Heart right ventricle (tissue), 16 donors: ENCODE results near the gene SP4. TPM values are rescaled to one million over a fixed set of nuclear protein-coding genes. Genes with fewer than 3 reads are reported as not detected.

Source experiments
- ATAC-seq, 8 donors: fragments of 200-7000 bp; cut with Tn5 transposase; one replicate each; pipeline ENCODE4 v1.9.1; 2020; ENCODE audit warnings: mild to moderate bottlenecking in 8 of 8, moderate library complexity in 8 of 8, moderate number of reproducible peaks in 1 of 8
- DNase-seq, 2 donors: peaks; one replicate each; pipeline ENCODE4 v3.0.0-alpha.2; 2020
- H3K27ac ChIP-seq, 10 donors: fragments of 200-600 bp; sonication (generic) in 2 of 10; one replicate each; pipeline versions ENCODE4 v1.5.0 to v1.8.0; 2020 to 2022; ENCODE audit warnings: mild to moderate bottlenecking in 3 of 10
- H3K27me3 ChIP-seq, 7 donors: fragments of 200-600 bp; one replicate each; pipeline ENCODE4 v1.8.0; 2021 to 2022; ENCODE audit warnings: mild to moderate bottlenecking in 2 of 7
- H3K36me3 ChIP-seq, 9 donors: fragments of 200-600 bp; sonication (generic) in 1 of 9; one replicate each; pipeline versions ENCODE4 v1.5.0 to v1.8.0; 2020 to 2022; ENCODE audit warnings: mild to moderate bottlenecking in 2 of 9
- H3K4me1 ChIP-seq, 9 donors: fragments of 200-600 bp; sonication (generic) in 1 of 9; one replicate each; pipeline versions ENCODE4 v1.5.0 to v1.8.0; 2020 to 2022; ENCODE audit warnings: mild to moderate bottlenecking in 4 of 9
- H3K4me3 ChIP-seq, 10 donors: fragments of 200-600 bp; sonication (generic) in 2 of 10; one replicate each; pipeline versions ENCODE4 v1.5.0 to v1.8.0; 2020 to 2022; ENCODE audit warnings: mild to moderate bottlenecking in 7 of 10, moderate library complexity in 2 of 10
- H3K9me3 ChIP-seq, 11 donors: fragments of 200-600 bp in 10 of 11; sonication (generic) in 2 of 11; one replicate each; pipeline versions ENCODE4 v1.5.0 to v1.8.0; 2013 to 2022; ENCODE audit warnings: mild to moderate bottlenecking in 2 of 11, control low read depth in 1 of 11, moderate library complexity in 1 of 11
- CTCF ChIP-seq, 9 donors: fragments of 200-600 bp; sonication (generic) in 2 of 9; IDR thresholded peaks; one replicate each; pipeline versions ENCODE4 v1.5.0 to v1.8.0; 2021 to 2022; ENCODE audit warnings: antibody characterized with exemption in 9 of 9, mild to moderate bottlenecking in 5 of 9, moderate library complexity in 1 of 9
- WGBS, 2 donors: extraction: QIAGEN DNeasy Blood & Tissue Kit; methylation state at CpG; one replicate each; pipeline ENCODE4 v1.1.7; 2013; ENCODE audit warnings: inconsistent platforms in 1 of 2; 5-methylcytosine and 5-hydroxymethylcytosine counted together
- intact Hi-C, 10 donors: fragments of 100-400 bp; cut with DNase I; formaldehyde crosslinking; loops; one replicate each; pipeline versions ENCODE4 v1.11.1 to v1.14.2; 2022
- long read RNA-seq, 3 donors: library from polyadenylated mRNA; unstranded; transcript quantifications; one replicate each; pipeline ENCODE4 v2.0.0, GENCODE V29; 2020 to 2021
- polyA plus RNA-seq, 2 donors: library from polyadenylated mRNA; stranded (reverse); fragments of 200-250 nt; gene quantifications; one replicate each; pipeline ENCODE4 v1.2.3, GENCODE V29; 2013
- total RNA-seq, 10 donors: library from RNA; stranded (reverse); fragmentation: NEBNext Ultra II Directional in 3 of 10; extraction: Animal tissue kit (Norgen Biotek cat#: 25700) in 3 of 10; gene quantifications; one replicate each; pipeline versions ENCODE4 v1.2.1 to v1.2.4, GENCODE V29; 2021 to 2023
- donor health status: Arrhythmogenic right ventricular cardiomyopathy.
- donor health status: ischemic (EF 13 %, LVEDD 7.1; RV severe dilation, severe dysfunction).
- donor health status: healthy with polysubstance abuse.
- donor health status: DM: no; HTN: yes; CAD: no.
- donor health status: DM: no; HTN: no; CAD: no.
- donor health status: ischemic (EF 25% LVEDD 6.9; RV normal size, moderate dysfunction).
- donor health status: ischemic (EF 25% LVEDD 5.7; RV mildly dilated, moderate dysfunction).
- donor health status: healthy.
- donor health status: DM: yes; HTN: yes; CAD: no.
- donor health status: Ischemic cardiomyopathy.
- donor health status: ischemic (EF 35%, LVEDD 5.7; RV mildly dilated, moderate dysfunction).
- donor health status: nonischemic (EF 11% LVEDD 7.7; RV severe dilation, severe dysfunction).
- donor health status: DM: yes; HTN: yes; CAD: no.
- donor health status: PGD.
- donor health status: ischemic (EF 29% LVEDD 5.4; RV normal size, mild dysfunction).
- donor health status: nonischemic (EF 23%, LVEDD 6.1; RV moderate dilation, normal function).

SP4 gene
- total RNA-seq (1 to 10 TPM; 4.3 to 9.9 (median 6.9) TPM), polyA plus RNA-seq (1 to 10 TPM; 1.6 to 4.8 TPM)
- long read RNA-seq, donor 1, full-length matches to known transcripts: 3 of 7 reads
- long read RNA-seq, donor 1, partial matches to known transcripts: 2 of 7 reads
- long read RNA-seq, donor 1, other reads (novel, unspliced or antisense): 2 of 7 reads
- long read RNA-seq, donor 2, full-length matches to known transcripts: 5 of 11 reads
- long read RNA-seq, donor 2, partial matches to known transcripts: 2 of 11 reads
- long read RNA-seq, donor 2, other reads (novel, unspliced or antisense): 4 of 11 reads
- long read RNA-seq, donor 3, full-length matches to known transcripts: 1 of 4 reads
- long read RNA-seq, donor 3, partial matches to known transcripts: 2 of 4 reads
- long read RNA-seq, donor 3, other reads (novel, unspliced or antisense): 1 of 4 reads

- WGBS, 2 donors: 0 to 1% methylated on average over 53 to 63 of the region's 63 CpGs
- peak; percentile 88 to 96 (median 92) for ATAC-seq
- Histone ChIP-seq H3K4me1 (peaks cover 0 to 52% (median 48%) of the 10 kb centered on the region in 9 donors), H3K27me3 (no peaks in the 10 kb centered on the region), H3K4me3 (peak within 1 kb of the TSS; percentile 63 to 97 (median 80)), H3K36me3 (peaks cover 0 to 12% (median 0%) of the 10 kb centered on the region in 9 donors), H3K27ac (peak within 1 kb of the TSS; percentile 83 to 98 (median 94)), H3K9me3 (no peaks in the 10 kb centered on the region)
- peak in 2 of 9 donors; percentile 14 to 30 for TF ChIP-seq CTCF (IDR thresholded peaks at IDR 0.05)
- intact Hi-C loops: loop anchor here in 1 of 10 donors (2.0 kb wide), 1 partner anchor 483 kb away; no protein-coding TSS in a partner anchor
- DNase-seq: peak; percentile 95 to 96
These were observed at the start of gene SP4 for GRCh38 chr7:21427871-21428658. Gene SP4, plus strand, starts transcription at chr7:21428083. Its CDS starts 169 bp downstream, at chr7:21428252.

GRCh38 chr7:21383227-21384220 lies 44.4 kb upstream of the SP4 start:
- Histone ChIP-seq H3K4me3 (no peak overlapping the region), H3K27ac (no peak overlapping the region), H3K36me3 (no peaks in the 10 kb centered on the region), H3K27me3 (peaks cover 0 to 6% (median 0%) of the 10 kb centered on the region in 7 donors), H3K4me1 (no peaks in the 10 kb centered on the region), H3K9me3 (no peaks in the 10 kb centered on the region)
- ATAC-seq (no peak), DNase-seq (no peak)
- intact Hi-C loops: no loop called here
- no peak for TF ChIP-seq CTCF (IDR thresholded peaks at IDR 0.05)
- WGBS, 2 donors: 43 to 55% methylated on average over 2 of the region's 2 CpGs

GRCh38 chr7:21393937-21394336 lies 33.9 kb upstream of the SP4 start:
- no peak for ATAC-seq
- Histone ChIP-seq H3K27me3 (peaks cover 0 to 8% (median 0%) of the 10 kb centered on the region in 7 donors), H3K9me3 (no peaks in the 10 kb centered on the region), H3K27ac (no peak overlapping the region), H3K4me1 (no peaks in the 10 kb centered on the region), H3K36me3 (no peaks in the 10 kb centered on the region), H3K4me3 (no peak overlapping the region)
- no peak for DNase-seq
- WGBS, 2 donors: 41 to 42% methylated on average over 2 of the region's 2 CpGs
- intact Hi-C loops: loop anchor here in 1 of 10 donors (10.0 kb wide), 1 partner anchor 131 kb away; no protein-coding TSS in a partner anchor
- TF ChIP-seq CTCF (IDR thresholded peaks at IDR 0.05): no peak
